Gastroesophageal sphincter (tissue), 3 donors: Measurements from ENCODE around the gene CIP2A.

Experiments used
- POLR2A ChIP-seq, 2 donors: fragments of 450-650 bp; IDR thresholded peaks; one replicate each; pipeline ENCODE4 v1.6.1; 2017; ENCODE audit warnings: antibody characterized with exemption in 2 of 2, mild to moderate bottlenecking in 2 of 2, moderate library complexity in 1 of 2
- POLR2AphosphoS5 ChIP-seq: sonication (generic); formaldehyde crosslinking; IDR thresholded peaks from one replicate; pipeline ENCODE4 v1.6.1; 2017; ENCODE audit warnings: antibody characterized with exemption
- TF ChIP-seq, protein P1 (sequence below), 4 experiments: fragments of 200-600 bp in 2 of 4; fragments of 450-650 bp in 2 of 4; sonication (generic) in 1 of 4; IDR thresholded peaks; one replicate each; pipeline ENCODE4 v1.5.1; 2017 to 2019; ENCODE audit warnings: antibody characterized with exemption in 4 of 4, mild to moderate bottlenecking in 2 of 4, moderate library complexity in 2 of 4

DNA sequence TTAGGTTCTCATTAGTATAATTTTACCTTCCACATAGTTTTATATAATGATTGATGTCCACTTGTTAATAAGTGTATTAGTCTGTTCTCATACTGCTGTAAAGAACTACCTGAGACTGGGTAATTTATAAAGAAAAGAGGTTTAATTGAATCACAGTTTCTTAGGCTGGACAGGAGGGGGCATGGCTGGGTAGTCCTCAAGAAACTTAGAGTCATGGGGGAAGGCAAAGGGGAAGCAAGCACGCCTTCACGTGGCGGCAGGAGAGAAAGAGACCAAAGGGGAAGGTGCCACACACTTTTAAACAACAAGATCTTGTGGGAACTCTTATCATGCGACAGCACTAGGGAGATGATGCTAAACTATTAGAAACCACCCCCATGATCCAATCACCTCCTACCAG is 19.5 kb upstream of the CIP2A start:
- TF ChIP-seq POLR2A (IDR thresholded peaks at IDR 0.05) = no peak
- TF ChIP-seq, protein P1, sequence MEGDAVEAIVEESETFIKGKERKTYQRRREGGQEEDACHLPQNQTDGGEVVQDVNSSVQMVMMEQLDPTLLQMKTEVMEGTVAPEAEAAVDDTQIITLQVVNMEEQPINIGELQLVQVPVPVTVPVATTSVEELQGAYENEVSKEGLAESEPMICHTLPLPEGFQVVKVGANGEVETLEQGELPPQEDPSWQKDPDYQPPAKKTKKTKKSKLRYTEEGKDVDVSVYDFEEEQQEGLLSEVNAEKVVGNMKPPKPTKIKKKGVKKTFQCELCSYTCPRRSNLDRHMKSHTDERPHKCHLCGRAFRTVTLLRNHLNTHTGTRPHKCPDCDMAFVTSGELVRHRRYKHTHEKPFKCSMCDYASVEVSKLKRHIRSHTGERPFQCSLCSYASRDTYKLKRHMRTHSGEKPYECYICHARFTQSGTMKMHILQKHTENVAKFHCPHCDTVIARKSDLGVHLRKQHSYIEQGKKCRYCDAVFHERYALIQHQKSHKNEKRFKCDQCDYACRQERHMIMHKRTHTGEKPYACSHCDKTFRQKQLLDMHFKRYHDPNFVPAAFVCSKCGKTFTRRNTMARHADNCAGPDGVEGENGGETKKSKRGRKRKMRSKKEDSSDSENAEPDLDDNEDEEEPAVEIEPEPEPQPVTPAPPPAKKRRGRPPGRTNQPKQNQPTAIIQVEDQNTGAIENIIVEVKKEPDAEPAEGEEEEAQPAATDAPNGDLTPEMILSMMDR (IDR thresholded peaks at IDR 0.05) = no peak
- TF ChIP-seq POLR2AphosphoS5 = no peak
